ENCODE results near the gene CYSRT1.
"Not testable (repeated sequence)": the region's sequence is repeated elsewhere in the genome, so short reads cannot be mapped to it uniquely, and the experiment has no call there.

The CYSRT1 gene

DNA sequence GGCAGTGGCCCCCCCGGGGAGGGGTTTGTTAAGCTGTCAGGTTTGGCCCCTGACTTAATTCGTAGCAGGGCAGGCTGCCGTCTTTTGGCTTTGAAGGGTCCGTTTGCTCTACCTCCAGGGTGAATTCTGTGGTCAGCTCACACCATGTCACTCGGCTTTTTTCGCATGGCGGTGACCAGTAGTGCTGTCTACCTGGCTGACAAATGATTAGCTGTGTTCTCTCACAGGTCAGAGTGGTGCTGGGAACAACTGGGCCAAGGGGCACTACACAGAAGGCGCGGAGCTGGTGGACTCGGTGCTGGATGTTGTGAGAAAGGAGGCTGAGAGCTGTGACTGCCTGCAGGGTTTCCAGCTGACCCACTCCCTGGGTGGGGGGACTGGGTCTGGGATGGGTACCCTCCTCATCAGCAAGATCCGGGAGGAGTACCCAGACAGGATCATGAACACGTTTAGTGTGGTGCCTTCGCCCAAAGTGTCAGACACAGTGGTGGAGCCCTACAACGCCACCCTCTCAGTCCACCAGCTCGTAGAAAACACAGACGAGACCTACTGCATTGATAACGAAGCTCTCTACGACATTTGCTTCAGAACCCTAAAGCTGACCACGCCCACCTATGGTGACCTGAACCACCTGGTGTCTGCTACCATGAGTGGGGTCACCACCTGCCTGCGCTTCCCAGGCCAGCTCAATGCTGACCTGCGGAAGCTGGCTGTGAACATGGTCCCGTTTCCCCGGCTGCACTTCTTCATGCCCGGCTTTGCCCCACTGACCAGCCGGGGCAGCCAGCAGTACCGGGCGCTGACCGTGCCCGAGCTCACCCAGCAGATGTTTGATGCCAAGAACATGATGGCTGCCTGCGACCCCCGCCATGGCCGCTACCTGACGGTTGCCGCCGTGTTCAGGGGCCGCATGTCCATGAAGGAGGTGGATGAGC is 17.6 kb downstream of the CYSRT1 start:
- DNase-seq (ENCODE audit: low read depth, low spot score) = no peak
- TF ChIP-seq, protein P1, sequence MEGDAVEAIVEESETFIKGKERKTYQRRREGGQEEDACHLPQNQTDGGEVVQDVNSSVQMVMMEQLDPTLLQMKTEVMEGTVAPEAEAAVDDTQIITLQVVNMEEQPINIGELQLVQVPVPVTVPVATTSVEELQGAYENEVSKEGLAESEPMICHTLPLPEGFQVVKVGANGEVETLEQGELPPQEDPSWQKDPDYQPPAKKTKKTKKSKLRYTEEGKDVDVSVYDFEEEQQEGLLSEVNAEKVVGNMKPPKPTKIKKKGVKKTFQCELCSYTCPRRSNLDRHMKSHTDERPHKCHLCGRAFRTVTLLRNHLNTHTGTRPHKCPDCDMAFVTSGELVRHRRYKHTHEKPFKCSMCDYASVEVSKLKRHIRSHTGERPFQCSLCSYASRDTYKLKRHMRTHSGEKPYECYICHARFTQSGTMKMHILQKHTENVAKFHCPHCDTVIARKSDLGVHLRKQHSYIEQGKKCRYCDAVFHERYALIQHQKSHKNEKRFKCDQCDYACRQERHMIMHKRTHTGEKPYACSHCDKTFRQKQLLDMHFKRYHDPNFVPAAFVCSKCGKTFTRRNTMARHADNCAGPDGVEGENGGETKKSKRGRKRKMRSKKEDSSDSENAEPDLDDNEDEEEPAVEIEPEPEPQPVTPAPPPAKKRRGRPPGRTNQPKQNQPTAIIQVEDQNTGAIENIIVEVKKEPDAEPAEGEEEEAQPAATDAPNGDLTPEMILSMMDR (IDR thresholded peaks at IDR 0.05; ENCODE audit: low read depth, low read length) = no peak
- in situ Hi-C loops (cut with HindIII; ENCODE audit: low sequenced_read_pairs) = no loop called here
- H3K4me3 ChIP-seq (ENCODE audit: low read depth, low read length) = peak overlapping the region; percentile 80

DNA sequence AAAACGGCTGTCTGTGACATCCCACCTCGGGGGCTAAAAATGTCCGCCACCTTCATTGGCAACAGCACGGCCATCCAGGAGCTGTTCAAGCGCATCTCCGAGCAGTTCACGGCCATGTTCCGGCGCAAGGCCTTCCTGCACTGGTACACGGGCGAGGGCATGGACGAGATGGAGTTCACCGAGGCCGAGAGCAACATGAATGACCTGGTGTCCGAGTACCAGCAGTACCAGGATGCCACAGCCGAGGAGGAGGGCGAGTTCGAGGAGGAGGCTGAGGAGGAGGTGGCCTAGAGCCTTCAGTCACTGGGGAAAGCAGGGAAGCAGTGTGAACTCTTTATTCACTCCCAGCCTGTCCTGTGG is 18.3 kb downstream of the CYSRT1 start:
- H3K4me3 ChIP-seq (ENCODE audit: low read depth, low read length); in situ Hi-C loops (cut with HindIII; ENCODE audit: low sequenced_read_pairs); DNase-seq (ENCODE audit: low read depth, low spot score): not testable (repeated sequence)

DNA sequence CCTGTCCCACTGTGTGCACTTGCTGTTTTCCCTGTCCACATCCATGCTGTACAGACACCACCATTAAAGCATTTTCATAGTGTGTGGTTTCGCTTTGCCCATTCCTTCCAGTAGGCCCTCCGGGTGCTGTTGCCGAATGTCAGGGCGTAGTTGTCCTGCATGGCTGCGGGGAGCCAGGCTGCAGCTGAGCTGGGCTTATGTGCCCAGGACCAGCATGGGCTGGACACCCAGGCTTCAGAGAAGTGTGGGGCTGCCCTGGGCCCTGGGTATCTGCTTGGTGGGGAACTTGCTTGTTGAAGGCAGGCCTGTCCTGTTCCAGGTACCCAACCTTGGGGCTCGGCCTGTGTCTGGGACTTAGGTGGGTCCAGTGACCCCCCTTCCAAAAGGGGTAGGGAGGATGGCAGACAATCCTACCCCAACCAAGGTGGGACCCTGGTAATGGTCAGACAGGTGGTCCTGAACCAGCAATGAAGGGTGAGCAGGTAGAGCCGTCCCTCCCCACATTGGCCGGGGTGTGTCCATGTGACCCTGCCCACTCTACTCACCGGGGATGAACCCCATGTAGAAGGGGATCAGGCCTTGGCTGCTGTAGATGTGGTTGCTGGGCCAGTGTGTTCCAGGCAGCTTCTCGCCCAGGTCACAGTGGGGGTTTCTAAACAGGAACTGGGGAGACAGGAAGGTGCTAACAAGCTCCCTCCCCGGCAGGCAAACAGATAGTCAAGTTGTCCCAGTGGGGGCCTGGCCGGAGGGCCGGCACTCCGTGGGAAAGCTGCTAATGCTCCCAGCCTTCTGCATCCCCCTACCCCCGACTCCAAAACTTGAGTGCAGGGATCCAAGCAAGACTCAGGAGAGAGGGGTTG is 18.9 kb downstream of the CYSRT1 start:
- no peak overlapping the region for H3K4me3 ChIP-seq (ENCODE audit: low read depth, low read length)
- TF ChIP-seq, protein P1 (IDR thresholded peaks at IDR 0.05; ENCODE audit: low read depth, low read length) = no peak
- DNase-seq (ENCODE audit: low read depth, low spot score) = no peak
- in situ Hi-C loops (cut with HindIII; ENCODE audit: low sequenced_read_pairs) = no loop called here

DNA sequence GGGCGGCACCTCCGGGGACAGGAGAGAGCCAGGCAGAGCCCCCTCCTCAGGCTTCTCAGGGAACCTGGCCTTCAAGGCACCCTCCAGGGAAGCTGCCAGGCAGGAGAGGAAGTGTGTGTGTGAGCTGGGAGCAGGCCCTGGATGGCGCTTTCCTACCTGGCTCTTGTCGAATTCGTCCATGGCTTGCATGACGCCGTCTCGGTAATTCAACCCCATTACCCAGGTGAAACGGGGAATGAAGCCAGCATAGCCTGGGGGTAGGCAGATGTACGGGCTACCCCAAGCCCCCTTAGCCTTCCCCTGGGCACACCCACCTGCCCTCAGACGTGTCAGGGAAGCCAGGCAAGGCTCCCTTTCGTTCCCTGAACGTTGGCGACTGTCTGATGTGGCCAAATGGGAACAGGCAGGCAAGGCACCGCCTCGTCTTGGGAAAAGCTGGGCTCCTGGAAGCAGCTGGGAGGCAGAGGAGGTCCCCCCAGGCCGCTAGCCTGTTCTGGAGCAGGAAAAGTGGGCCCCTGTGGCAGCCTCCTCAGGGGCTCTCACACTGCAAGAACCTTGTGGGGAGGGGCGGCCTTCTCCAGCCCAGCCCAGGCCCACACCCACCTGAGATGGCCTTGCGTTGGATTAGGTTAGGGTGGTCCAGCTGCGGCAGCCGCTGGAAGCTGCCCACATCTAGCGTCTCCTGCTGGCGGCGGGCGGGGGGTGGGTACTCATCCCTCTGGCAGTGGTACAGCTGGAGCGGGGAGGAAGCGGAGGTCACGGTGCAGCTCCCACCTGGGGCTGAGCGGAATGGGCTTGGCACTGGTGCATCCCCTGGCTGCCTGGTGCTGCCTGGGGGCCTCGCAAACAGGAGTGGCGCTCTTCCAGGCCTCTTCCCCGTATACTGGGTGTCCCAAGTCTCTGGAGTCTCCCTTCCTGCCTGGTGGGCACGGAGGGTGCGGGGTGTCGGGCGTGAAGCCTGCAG is 19.8 kb downstream of the CYSRT1 start:
- TF ChIP-seq, protein P1 (IDR thresholded peaks at IDR 0.05; ENCODE audit: low read depth, low read length) = no peak
- in situ Hi-C loops (cut with HindIII; ENCODE audit: low sequenced_read_pairs) = no loop called here

DNA sequence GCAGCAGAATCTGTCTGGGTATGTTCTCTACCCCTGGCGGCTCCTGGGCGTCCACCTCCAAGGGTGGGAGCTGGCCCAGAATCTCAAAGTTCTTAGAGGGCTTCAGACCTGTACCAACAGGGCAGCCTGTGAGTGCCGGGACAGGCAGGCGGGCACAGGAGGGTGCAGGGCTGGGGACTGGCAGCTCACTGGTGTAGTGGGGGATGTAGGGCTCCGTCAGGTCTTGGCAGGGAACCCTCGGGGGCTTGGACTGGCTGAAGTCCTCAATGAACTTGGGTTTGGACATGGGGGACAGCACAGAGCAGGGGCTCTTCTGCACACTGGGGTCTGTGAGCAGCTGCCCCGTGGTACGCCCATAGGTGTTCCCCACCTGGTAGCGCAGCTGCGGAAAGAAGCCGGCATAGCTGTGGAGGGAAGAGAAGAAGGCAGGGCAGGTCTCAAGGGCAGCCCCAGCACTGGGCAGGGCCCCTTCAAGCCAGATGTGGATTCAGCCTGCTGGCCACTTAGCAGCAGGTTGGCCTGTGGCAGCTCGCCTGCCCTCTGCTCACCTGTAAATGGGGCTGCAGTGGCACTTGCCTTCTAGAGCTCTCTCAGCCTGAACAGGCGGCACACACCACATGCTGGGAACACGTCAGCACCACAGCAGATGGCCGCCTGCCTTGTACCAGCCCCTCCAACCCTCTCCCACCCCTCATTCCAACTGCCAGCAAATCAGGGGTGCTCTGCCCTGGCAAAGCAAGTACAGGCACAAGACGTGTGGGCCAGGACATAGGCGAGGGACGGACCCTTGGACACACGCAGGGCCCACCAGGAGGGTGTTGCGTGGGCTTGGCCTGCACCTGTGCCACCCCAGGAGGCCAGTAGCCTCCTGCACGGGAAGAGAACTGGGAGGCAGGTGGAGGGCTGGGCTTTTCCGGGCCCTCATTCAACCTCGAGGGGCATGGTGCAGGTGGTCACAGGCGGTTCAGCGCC is 20.8 kb downstream of the CYSRT1 start:
- in situ Hi-C loops (cut with HindIII; ENCODE audit: low sequenced_read_pairs) = no loop called here
- TF ChIP-seq, protein P1 (IDR thresholded peaks at IDR 0.05; ENCODE audit: low read depth, low read length) = no peak
- DNase-seq (ENCODE audit: low read depth, low spot score) = no peak
- H3K4me3 ChIP-seq (ENCODE audit: low read depth, low read length) = no peak overlapping the region

More for the DNA sequence above, 19.8 kb downstream of the CYSRT1 start:
- DNase-seq (ENCODE audit: low read depth, low spot score) = no peak
- no peak overlapping the region for H3K4me3 ChIP-seq (ENCODE audit: low read depth, low read length)
